ENCODE measurements around the gene RGS19.

Gene RGS19

DNA sequence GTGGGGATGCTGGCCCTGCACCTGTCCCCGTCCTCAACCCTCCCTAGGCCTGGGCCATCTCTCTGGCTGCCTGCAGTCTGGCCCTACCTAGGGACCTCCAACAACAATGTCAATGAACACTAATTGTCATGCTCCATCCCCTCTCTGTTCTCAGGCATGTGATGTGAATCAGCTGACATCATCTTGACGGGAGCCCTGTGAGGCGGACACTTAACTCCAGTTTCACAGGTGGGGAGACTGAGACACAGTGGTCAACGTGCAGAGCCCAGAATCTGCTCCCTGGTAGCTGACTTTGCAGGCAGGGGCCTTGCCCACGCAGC, 17.1 kb downstream of the RGS19 start:
- peak overlapping the region; percentile 75 for H3K27ac ChIP-seq
- no peak for TF ChIP-seq ZFX (IDR thresholded peaks at IDR 0.05; ENCODE audit: borderline replicate concordance)
- TF ChIP-seq, protein P1, sequence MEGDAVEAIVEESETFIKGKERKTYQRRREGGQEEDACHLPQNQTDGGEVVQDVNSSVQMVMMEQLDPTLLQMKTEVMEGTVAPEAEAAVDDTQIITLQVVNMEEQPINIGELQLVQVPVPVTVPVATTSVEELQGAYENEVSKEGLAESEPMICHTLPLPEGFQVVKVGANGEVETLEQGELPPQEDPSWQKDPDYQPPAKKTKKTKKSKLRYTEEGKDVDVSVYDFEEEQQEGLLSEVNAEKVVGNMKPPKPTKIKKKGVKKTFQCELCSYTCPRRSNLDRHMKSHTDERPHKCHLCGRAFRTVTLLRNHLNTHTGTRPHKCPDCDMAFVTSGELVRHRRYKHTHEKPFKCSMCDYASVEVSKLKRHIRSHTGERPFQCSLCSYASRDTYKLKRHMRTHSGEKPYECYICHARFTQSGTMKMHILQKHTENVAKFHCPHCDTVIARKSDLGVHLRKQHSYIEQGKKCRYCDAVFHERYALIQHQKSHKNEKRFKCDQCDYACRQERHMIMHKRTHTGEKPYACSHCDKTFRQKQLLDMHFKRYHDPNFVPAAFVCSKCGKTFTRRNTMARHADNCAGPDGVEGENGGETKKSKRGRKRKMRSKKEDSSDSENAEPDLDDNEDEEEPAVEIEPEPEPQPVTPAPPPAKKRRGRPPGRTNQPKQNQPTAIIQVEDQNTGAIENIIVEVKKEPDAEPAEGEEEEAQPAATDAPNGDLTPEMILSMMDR (IDR thresholded peaks at IDR 0.05): no peak

DNA sequence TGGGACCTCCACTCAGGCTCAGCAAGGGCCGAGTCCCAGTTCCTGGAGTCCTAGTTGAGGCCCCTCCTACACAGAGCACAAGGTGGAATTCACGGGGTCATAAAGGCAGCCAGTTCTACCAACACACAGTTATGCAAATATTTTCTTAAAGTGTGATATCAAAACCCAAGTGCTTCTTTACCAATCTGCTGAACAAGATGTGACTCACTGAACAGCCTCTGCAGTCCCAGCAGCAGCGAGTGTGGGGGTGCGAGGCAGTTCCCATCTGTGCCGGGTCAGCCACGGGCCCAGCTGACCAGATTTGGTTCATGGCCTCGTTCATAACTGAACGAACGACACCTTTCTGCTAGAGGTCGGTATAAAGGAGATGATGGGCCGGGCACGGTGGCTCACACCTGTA, 20.8 kb downstream of the RGS19 start:
- TF ChIP-seq, protein P1 (IDR thresholded peaks at IDR 0.05): no peak
- no peak for TF ChIP-seq ZFX (IDR thresholded peaks at IDR 0.05; ENCODE audit: borderline replicate concordance)
- H3K27ac ChIP-seq: no peak overlapping the region

DNA sequence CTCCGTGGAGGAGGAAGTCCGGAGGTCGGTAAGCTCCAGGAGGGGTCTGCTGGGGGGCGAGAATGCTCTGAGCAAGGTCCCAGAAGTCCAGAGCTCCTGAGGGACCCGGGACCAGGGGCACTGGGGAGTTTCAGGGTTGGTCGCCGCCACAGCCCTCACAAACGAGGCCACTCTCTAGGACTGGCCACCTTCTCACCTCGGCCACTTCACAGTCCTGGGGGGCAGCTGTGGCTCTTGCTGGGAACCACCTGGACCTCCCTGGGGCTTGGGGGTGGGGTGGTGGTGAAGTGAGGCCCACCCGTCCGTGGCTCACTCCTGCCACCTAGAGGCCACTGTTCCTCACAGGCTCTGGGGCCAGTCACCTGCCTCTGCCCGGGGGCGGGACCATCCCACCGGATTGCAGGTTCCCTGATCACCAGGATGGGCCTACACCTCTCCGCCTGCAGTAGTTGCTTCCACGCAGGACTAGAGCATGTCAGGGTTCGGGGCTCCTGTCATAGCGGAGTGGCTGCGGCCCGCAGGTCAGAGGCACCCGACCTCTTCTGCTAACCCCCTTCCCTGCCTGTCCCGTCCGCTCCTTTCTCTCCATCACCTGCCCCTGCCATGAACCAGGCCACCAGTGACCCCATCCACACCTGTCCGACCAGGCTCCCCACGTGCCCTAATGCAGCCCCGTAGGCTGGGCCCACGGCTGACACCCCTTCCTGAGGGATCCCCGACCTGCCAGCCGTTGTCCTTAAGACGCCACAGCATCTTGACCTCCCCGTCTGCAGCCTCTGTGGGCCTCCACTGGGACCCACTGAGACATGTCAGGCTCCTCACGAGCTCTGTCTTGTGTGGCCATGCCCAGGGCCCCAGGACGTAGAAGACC, 21.5 kb downstream of the RGS19 start:
- H3K27ac ChIP-seq: no peak overlapping the region
- no peak for TF ChIP-seq ZFX (IDR thresholded peaks at IDR 0.05; ENCODE audit: borderline replicate concordance)
- TF ChIP-seq, protein P1 (IDR thresholded peaks at IDR 0.05): peak; percentile 94

DNA sequence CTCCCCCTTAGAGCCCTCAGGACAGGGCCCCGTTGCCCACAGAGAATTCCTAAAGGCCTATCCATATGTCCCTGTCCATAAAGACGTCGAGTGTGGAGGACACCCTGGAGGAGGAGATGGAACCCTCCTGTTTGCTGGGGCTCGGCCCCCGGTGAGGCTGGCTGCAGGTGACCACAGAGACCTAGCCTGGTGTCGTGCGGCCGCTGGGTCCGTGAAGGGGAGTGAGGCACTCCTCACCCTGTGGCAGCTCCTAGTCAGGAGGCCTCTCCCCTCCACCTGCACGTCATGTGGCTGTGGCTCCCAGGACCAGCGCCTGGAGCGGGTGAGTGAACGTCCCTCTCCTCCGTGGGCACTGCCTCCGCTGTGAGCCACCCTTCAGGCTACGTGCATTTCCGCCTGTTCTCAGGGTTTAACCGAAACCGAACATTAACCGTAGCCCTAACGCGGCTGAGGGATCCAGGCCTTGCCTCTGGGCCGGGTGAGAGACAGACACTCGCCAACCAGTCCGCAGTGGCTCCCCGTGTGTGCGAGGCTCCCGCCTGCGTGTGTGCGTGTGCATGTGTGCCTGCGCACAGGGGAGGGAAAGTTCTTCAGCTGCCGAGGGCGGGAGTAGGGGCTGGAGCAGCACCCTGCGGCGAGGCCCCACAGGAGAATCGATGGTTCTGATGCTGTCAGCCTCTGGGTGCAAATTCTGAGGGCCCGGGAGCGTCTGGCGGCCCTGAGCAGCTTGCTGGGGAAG, 22.3 kb downstream of the RGS19 start:
- H3K27ac ChIP-seq: no peak overlapping the region
- no peak for TF ChIP-seq ZFX (IDR thresholded peaks at IDR 0.05; ENCODE audit: borderline replicate concordance)
- TF ChIP-seq, protein P1 (IDR thresholded peaks at IDR 0.05): no peak

DNA sequence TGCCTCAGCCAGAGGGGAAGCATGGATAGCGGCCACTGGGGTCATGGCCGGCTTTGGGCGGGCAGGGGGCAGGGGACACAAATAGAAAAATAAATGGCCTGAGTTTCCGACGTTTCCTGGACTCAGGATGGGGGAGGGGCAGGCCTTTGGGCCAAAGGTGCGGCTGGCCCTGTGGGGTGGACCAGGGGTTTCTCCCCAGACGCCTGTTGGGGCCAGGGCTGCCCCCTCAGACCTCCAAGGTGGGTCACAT, 22.8 kb downstream of the RGS19 start:
- TF ChIP-seq ZFX (IDR thresholded peaks at IDR 0.05; ENCODE audit: borderline replicate concordance): no peak
- TF ChIP-seq, protein P1 (IDR thresholded peaks at IDR 0.05): no peak
- no peak overlapping the region for H3K27ac ChIP-seq

DNA sequence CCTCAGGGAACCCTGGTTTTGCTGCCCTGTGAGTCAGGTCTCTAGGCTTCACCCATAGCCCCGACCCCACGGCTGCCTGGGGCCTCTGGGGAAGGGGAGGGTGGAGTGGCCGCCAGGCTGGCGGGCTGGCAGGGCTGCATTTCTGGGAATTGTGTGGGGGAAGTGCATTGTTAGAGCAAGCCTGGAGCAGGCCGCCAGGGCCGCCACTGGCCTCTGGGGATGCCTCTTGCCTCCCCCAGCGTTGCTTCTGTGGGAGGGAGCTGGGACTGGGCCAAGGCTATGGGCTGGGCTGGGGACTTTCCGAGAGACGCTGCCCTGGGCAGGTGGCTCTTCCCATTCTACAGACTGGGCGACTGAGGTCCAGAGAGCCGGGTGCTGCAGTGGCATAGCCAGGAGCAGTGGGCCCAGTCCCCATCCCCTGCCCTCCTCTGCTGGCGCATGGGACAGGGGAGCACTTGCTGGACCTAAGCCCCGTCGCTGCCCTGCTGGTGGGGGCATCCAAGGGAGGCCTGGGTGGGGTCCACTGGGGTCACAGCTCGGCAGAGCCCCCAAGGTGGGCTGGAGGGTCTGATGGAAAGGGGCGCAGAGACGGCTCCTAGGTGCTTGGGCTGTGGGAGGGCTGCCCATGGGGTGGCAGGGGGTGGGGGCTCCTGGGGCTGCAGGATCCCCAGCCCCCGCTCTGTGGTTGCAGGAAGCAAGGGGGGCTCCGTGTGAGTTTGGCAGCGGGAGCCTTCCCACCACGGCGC, 23.3 kb downstream of the RGS19 start:
- H3K27ac ChIP-seq: no peak overlapping the region
- TF ChIP-seq ZFX (IDR thresholded peaks at IDR 0.05; ENCODE audit: borderline replicate concordance): no peak
- TF ChIP-seq, protein P1 (IDR thresholded peaks at IDR 0.05): no peak
